Panc1 (cell line): ENCODE measurements around the gene DNAJC16. TPM values are rescaled to one million over a fixed set of nuclear protein-coding genes. Genes with fewer than 3 reads are reported as not detected.

ENCODE experiments used
- ATAC-seq: fragments of 200-7000 bp; cut with Tn5 transposase; 2 replicates; pipeline ENCODE4 v1.9.1; 2020; ENCODE audit warnings: mild to moderate bottlenecking, moderate library complexity
- BruUV-seq: library from RNA; stranded (reverse); fragments of 400-500 nt; replicated peaks from 2 replicates; lab custom pipeline; 2021; lab: Mats Ljungman, UMichigan
- CTCF ChIA-PET: fragments of 300-600 bp; sonication (Branson Sonifier 250); formaldehyde crosslinking; loops from one replicate; lab custom pipeline; 2022; ENCODE audit warnings: antibody characterized with exemption; lab: Charles Lee
- POLR2A ChIA-PET: fragments of 300-600 bp; sonication (Branson Sonifier 250); formaldehyde crosslinking; loops from one replicate; lab custom pipeline; 2022; ENCODE audit warnings: antibody characterized with exemption; lab: Charles Lee
- DNase-seq: peaks from one replicate; pipeline ENCODE4 v3.0.0-alpha.2; 2010; ENCODE audit warnings: low read depth, low spot score
- H3K27ac ChIP-seq: 2 replicates; pipeline ENCODE4 v1.5.1; 2011; ENCODE audit warnings: mild to moderate bottlenecking, low read length, inconsistent platforms
- H3K27me3 ChIP-seq: fragments of 200-500 bp; sonication (Bioruptor generic); 2 replicates; pipeline ENCODE4 v1.6.0; 2014; ENCODE audit warnings: low read length, inconsistent platforms; ENCODE audit not compliant: control insufficient read depth, insufficient read depth
- H3K36me3 ChIP-seq: fragments of 200-500 bp; sonication (Bioruptor generic); 2 replicates; pipeline ENCODE4 v1.5.1; 2014; ENCODE audit warnings: inconsistent platforms, mild to moderate bottlenecking, low read length, moderate library complexity; ENCODE audit not compliant: control insufficient read depth, insufficient read depth
- H3K4me1 ChIP-seq: 2 replicates; pipeline ENCODE4 v1.5.1; 2011; ENCODE audit warnings: inconsistent platforms, mild to moderate bottlenecking, low read length, moderate library complexity; ENCODE audit not compliant: control insufficient read depth, insufficient read depth
- H3K4me3 ChIP-seq, 2 experiments: 2 replicates each; pipeline ENCODE4 v1.5.1; 2011 to 2012; ENCODE audit warnings: low read depth in 2 of 2, low read length in 2 of 2, mild to moderate bottlenecking in 2 of 2, inconsistent platforms in 1 of 2, moderate library complexity in 1 of 2
- H3K9me3 ChIP-seq: fragments of 200-500 bp; sonication (Bioruptor generic); 2 replicates; pipeline ENCODE4 v1.5.1; 2014; ENCODE audit warnings: low read depth, mild to moderate bottlenecking, inconsistent platforms, low read length, moderate library complexity; ENCODE audit not compliant: control insufficient read depth, insufficient read depth
- POLR2AphosphoS5 ChIP-seq: IDR thresholded peaks from 2 replicates; pipeline ENCODE4 v1.6.1; 2012; ENCODE audit warnings: mild to moderate bottlenecking, low read depth, low read length, moderate library complexity
- SIN3A ChIP-seq: IDR thresholded peaks from 2 replicates; pipeline ENCODE4 v1.6.1; 2012; ENCODE audit warnings: low read depth, mild to moderate bottlenecking, low read length, moderate library complexity, borderline replicate concordance; ENCODE audit not compliant: insufficient read depth
- TCF7L2 ChIP-seq: IDR thresholded peaks from 2 replicates; pipeline ENCODE4 v1.6.1; 2011; ENCODE audit warnings: mild to moderate bottlenecking, low read depth, low read length, inconsistent platforms
- in situ Hi-C: cut with HindIII; loops from 2 replicates; pipeline ENCODE4 v1.10.0; 2016; ENCODE audit warnings: low sequenced_read_pairs, low pct_unique_long_range_greater_than_20kb
- intact Hi-C: fragments of 100-400 bp; cut with micrococcal nuclease; formaldehyde crosslinking; loops from one replicate; pipeline ENCODE4 v1.10.0; 2022; ENCODE audit not compliant: unreplicated experiment
- total RNA-seq: library from RNA; stranded (reverse); gene quantifications from one replicate; pipeline ENCODE4 v1.2.1, GENCODE V29; 2021; ENCODE audit not compliant: unreplicated experiment
- TF ChIP-seq, protein P1 (sequence below), 2 experiments: IDR thresholded peaks; 2 replicates each; pipeline ENCODE4 v1.6.1; 2011 to 2012; ENCODE audit warnings: low read depth in 2 of 2, control low read depth in 1 of 2, low read length in 1 of 2, mild to moderate bottlenecking in 1 of 2, moderate library complexity in 1 of 2; ENCODE audit not compliant: insufficient read depth in 1 of 2
- TF ChIP-seq, protein P2 (sequence below): fragments of 450-650 bp; IDR thresholded peaks from 2 replicates; pipeline ENCODE4 v1.5.1; 2017; ENCODE audit warnings: mild to moderate bottlenecking

DNAJC16 gene
- total RNA-seq, 1 experiment from 2014 or later, result 22.0 TPM

DNA sequence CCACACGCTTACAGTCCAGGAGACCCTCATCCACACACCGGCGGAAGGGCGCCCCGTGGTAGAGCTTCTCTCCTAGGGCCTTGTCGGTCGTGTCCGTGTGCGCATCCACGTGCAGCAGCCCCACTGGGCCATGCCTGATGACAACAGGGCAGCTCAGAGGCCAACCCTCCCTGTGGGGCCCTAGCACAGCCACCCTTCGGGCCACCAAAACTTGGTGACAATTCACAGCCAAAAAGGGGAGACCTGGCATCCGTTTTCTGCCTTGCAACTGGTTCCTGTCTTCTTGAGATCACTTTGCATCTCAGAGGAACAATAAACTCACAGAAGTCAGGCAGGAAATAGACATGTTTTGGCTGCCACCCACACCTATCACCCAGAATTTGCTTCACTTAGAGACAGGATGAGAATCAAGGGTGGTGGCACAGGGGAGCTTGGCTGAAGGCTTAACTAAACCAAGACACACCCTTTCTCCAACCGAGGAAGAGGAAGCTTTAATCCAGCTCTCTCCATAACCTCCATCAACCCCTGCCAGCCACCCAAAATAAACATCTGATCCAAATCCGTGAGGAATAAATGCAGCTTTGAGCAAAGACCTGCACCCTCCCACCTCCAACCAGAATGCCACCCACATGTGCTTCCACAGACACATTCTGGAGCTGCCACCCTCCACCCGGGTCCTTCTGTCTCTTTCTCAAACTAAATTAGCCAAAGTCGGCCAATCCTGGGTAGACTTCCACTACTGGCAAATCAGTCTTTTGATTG is 52.5 kb downstream of the DNAJC16 start:
- TF ChIP-seq, protein P1, sequence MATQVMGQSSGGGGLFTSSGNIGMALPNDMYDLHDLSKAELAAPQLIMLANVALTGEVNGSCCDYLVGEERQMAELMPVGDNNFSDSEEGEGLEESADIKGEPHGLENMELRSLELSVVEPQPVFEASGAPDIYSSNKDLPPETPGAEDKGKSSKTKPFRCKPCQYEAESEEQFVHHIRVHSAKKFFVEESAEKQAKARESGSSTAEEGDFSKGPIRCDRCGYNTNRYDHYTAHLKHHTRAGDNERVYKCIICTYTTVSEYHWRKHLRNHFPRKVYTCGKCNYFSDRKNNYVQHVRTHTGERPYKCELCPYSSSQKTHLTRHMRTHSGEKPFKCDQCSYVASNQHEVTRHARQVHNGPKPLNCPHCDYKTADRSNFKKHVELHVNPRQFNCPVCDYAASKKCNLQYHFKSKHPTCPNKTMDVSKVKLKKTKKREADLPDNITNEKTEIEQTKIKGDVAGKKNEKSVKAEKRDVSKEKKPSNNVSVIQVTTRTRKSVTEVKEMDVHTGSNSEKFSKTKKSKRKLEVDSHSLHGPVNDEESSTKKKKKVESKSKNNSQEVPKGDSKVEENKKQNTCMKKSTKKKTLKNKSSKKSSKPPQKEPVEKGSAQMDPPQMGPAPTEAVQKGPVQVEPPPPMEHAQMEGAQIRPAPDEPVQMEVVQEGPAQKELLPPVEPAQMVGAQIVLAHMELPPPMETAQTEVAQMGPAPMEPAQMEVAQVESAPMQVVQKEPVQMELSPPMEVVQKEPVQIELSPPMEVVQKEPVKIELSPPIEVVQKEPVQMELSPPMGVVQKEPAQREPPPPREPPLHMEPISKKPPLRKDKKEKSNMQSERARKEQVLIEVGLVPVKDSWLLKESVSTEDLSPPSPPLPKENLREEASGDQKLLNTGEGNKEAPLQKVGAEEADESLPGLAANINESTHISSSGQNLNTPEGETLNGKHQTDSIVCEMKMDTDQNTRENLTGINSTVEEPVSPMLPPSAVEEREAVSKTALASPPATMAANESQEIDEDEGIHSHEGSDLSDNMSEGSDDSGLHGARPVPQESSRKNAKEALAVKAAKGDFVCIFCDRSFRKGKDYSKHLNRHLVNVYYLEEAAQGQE (IDR thresholded peaks at IDR 0.05; ENCODE audit: insufficient read depth in 1 of 2, low read depth in 2 of 2, low read length in 1 of 2), result no peak
- Histone ChIP-seq H3K27ac (no peak overlapping the region), H3K4me3 (no peak overlapping the region), H3K4me1 (no peaks in the 10 kb centered on the region), H3K36me3 (no peaks in the 10 kb centered on the region), H3K27me3 (no peaks in the 10 kb centered on the region), H3K9me3 (no peaks in the 10 kb centered on the region)
- intact Hi-C loops, result no loop called here
- ChIA-PET CTCF (no interaction called here), POLR2A (interaction anchor here (0.5 kb wide), 1 partner anchor 17 kb away, joined by 3 read pairs; no protein-coding TSS in a partner anchor)
- in situ Hi-C loops, result no loop called here
- no peak for DNase-seq
- no peak for ATAC-seq
- no TSS peak for BruUV-seq

DNA sequence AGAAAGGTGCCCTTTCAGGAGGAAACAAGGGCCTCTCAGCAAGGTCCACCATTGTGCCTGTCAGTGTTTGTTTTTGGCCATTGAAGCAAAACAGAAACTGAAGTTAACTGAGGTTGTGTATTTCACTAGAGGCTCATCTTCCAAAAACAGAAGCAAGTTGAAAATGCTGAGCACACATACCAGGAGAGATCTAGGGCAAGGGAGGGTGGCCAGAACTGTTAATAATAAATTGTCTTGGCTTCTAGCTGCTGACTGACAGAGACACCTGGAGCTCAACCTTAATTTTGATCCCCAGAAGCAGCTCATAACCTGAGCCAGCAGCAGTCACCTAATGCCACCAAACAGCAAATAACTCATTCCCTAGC is 53.0 kb downstream of the DNAJC16 start:
- no peak overlapping the region for H3K4me3 ChIP-seq
- no peaks in the 10 kb centered on the region for H3K9me3 ChIP-seq
- DNase-seq (no peak), ATAC-seq (no peak)
- TF ChIP-seq SIN3A, result no peak
- TF ChIP-seq, protein P2, sequence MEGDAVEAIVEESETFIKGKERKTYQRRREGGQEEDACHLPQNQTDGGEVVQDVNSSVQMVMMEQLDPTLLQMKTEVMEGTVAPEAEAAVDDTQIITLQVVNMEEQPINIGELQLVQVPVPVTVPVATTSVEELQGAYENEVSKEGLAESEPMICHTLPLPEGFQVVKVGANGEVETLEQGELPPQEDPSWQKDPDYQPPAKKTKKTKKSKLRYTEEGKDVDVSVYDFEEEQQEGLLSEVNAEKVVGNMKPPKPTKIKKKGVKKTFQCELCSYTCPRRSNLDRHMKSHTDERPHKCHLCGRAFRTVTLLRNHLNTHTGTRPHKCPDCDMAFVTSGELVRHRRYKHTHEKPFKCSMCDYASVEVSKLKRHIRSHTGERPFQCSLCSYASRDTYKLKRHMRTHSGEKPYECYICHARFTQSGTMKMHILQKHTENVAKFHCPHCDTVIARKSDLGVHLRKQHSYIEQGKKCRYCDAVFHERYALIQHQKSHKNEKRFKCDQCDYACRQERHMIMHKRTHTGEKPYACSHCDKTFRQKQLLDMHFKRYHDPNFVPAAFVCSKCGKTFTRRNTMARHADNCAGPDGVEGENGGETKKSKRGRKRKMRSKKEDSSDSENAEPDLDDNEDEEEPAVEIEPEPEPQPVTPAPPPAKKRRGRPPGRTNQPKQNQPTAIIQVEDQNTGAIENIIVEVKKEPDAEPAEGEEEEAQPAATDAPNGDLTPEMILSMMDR, result no peak
- H3K27me3 ChIP-seq, result no peaks in the 10 kb centered on the region
- no peaks in the 10 kb centered on the region for H3K36me3 ChIP-seq
- ChIA-PET CTCF (no interaction called here), POLR2A (interaction anchor here (0.5 kb wide), 1 partner anchor 17 kb away, joined by 3 read pairs; no protein-coding TSS in a partner anchor)
- intact Hi-C loops, result no loop called here
- BruUV-seq, result no TSS peak
- H3K27ac ChIP-seq, result no peak overlapping the region
- no peaks in the 10 kb centered on the region for H3K4me1 ChIP-seq
- in situ Hi-C loops, result no loop called here

DNA sequence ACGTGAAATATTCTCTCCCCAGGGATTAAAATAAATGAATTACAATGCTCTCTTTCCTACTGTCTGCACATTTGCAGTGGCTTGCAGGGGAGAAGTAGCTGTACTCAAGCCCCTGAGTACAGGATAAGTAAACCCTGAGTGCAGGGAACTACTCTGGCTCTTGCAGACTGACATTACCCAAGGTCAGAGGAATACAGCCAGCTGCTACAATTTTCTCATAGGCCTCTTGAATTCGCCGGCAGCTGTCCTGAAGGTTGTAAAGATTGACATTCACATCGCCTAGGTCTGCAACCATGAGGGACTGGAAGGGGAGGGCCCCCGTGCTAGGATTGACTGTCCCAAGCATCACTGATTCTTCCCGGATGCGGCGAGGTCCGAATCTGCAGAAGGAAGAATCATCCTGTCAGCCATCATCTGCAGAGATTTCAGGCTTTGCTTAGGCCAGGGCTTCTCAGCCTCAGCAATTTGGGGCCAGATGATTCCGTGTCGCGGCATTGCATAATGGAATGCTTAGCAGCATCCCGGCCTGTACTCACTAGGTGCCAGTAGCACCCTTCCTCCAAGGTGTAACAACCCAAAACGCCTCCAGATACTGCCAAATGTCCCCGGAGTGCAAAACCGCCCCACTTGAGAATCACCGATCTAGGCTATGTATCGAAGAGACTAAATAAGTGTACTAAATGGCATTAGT is 56.5 kb downstream of the DNAJC16 start:
- no peaks in the 10 kb centered on the region for H3K4me1 ChIP-seq
- no peak overlapping the region for H3K27ac ChIP-seq
- CTCF ChIA-PET, result no interaction called here
- BruUV-seq, result no TSS peak
- in situ Hi-C loops, result no loop called here
- no peak for TF ChIP-seq SIN3A
- TF ChIP-seq, protein P1 (IDR thresholded peaks at IDR 0.05; ENCODE audit: insufficient read depth in 1 of 2, low read depth in 2 of 2, low read length in 1 of 2), result no peak
- TF ChIP-seq, protein P2, result no peak
- no peak for TF ChIP-seq POLR2AphosphoS5
- TF ChIP-seq TCF7L2, result no peak
- intact Hi-C loops, result no loop called here
- POLR2A ChIA-PET, result interaction anchor here (0.5 to 0.6 kb wide), 2 partner anchors 8 to 13 kb away, joined by 6 to 7 read pairs; no protein-coding TSS in a partner anchor
- DNase-seq, result no peak
- H3K36me3 ChIP-seq, result no peaks in the 10 kb centered on the region
- H3K9me3 ChIP-seq, result no peaks in the 10 kb centered on the region
- H3K4me3 ChIP-seq, result no peak overlapping the region
- no peak for ATAC-seq
- no peaks in the 10 kb centered on the region for H3K27me3 ChIP-seq
